IMR-90 (cell line): ENCODE data around the gene FAAP24. TPM values are rescaled to one million over a fixed set of nuclear protein-coding genes. Genes with fewer than 3 reads are reported as not detected.
"Not testable (repeated sequence)": the region's sequence is repeated elsewhere in the genome, so short reads cannot be mapped to it uniquely, and the experiment has no call there.

Experiments used
- ATAC-seq: fragments of 200-7000 bp; cut with Tn5 transposase; 2 replicates; pipeline ENCODE4 v1.9.1; 2020; ENCODE audit warnings: low read depth, mild to moderate bottlenecking, moderate library complexity
- BruUV-seq: library from RNA; stranded (reverse); fragments of 400-500 nt; replicated peaks from 2 replicates; lab custom pipeline; 2021; lab: Mats Ljungman, UMichigan
- CTCF ChIA-PET: fragments of 300-600 bp; formaldehyde crosslinking; extraction: SDS; loops from one replicate; lab custom pipeline; 2021; ENCODE audit warnings: antibody characterized with exemption; lab: Yijun Ruan, JAX
- POLR2A ChIA-PET: fragments of 300-600 bp; sonication (Branson Sonifier 250); formaldehyde crosslinking; loops from one replicate; lab custom pipeline; 2022; ENCODE audit warnings: antibody characterized with exemption; ENCODE audit not compliant: unreplicated experiment; lab: Charles Lee
- DNase-seq: peaks from one replicate; pipeline ENCODE4 v3.0.0; 2013
- H2AFZ ChIP-seq: replicated peaks from 2 replicates; pipeline ENCODE3; 2013; ENCODE audit warnings: low read length, mild to moderate bottlenecking; ENCODE audit not compliant: poor library complexity
- H2AK5ac ChIP-seq: 2 replicates; pipeline ENCODE4 v1.6.1; 2013; ENCODE audit warnings: low read depth, low read length, inconsistent platforms
- H2AK9ac ChIP-seq: replicated peaks from 2 replicates; pipeline ENCODE3; 2013; ENCODE audit warnings: mild to moderate bottlenecking, low read depth, low read length, moderate library complexity; ENCODE audit not compliant: poor library complexity
- H2BK120ac ChIP-seq: 2 replicates; pipeline ENCODE4 v1.6.1; 2013; ENCODE audit warnings: low read depth, low read length, inconsistent platforms
- H2BK15ac ChIP-seq: 3 replicates; pipeline ENCODE4 v1.6.1; 2013; ENCODE audit warnings: low read depth, low read length, inconsistent platforms
- H2BK20ac ChIP-seq: 2 replicates; pipeline ENCODE4 v1.6.1; 2013; ENCODE audit warnings: low read depth, mild to moderate bottlenecking, inconsistent platforms, low read length, moderate library complexity
- H2BK5ac ChIP-seq: 2 replicates; pipeline ENCODE4 v1.6.1; 2013; ENCODE audit warnings: mild to moderate bottlenecking, low read depth, low read length, inconsistent platforms; ENCODE audit not compliant: poor library complexity, severe bottlenecking
- H3K14ac ChIP-seq: replicated peaks from 2 replicates; pipeline ENCODE4 v1.6.1; 2013; ENCODE audit warnings: low read depth, low read length, inconsistent platforms
- H3K18ac ChIP-seq: 2 replicates; pipeline ENCODE4 v1.6.1; 2013; ENCODE audit warnings: low read depth, low read length, control low read depth
- H3K23ac ChIP-seq: 2 replicates; pipeline ENCODE4 v1.6.1; 2013; ENCODE audit warnings: low read depth, low read length, inconsistent platforms
- H3K27ac ChIP-seq: 2 replicates; pipeline ENCODE4 v1.5.1; 2013; ENCODE audit warnings: mild to moderate bottlenecking, control low read depth, low read length; ENCODE audit not compliant: insufficient read depth
- H3K27me3 ChIP-seq: 2 replicates; pipeline ENCODE4 v1.6.1; 2013; ENCODE audit warnings: low read length; ENCODE audit not compliant: control insufficient read depth, insufficient read depth
- H3K36me3 ChIP-seq: 2 replicates; pipeline ENCODE4 v1.6.1; 2013; ENCODE audit warnings: low read length, mixed read lengths; ENCODE audit not compliant: control insufficient read depth, insufficient read depth
- H3K4ac ChIP-seq: 2 replicates; pipeline ENCODE4 v1.6.1; 2013; ENCODE audit warnings: low read depth, low read length, inconsistent platforms
- H3K4me1 ChIP-seq: 2 replicates; pipeline ENCODE4 v1.6.1; 2013; ENCODE audit warnings: low read length, mixed read lengths; ENCODE audit not compliant: control insufficient read depth, insufficient read depth
- H3K4me2 ChIP-seq: 2 replicates; pipeline ENCODE4 v1.6.1; 2013; ENCODE audit warnings: low read depth, mild to moderate bottlenecking, control low read depth, low read length, moderate library complexity
- H3K4me3 ChIP-seq: 2 replicates; pipeline ENCODE4 v1.5.1; 2013; ENCODE audit warnings: low read depth, mild to moderate bottlenecking, control low read depth, low read length, moderate library complexity; ENCODE audit not compliant: insufficient read depth
- H3K56ac ChIP-seq: 2 replicates; pipeline ENCODE4 v1.6.1; 2013; ENCODE audit warnings: low read length, inconsistent platforms; ENCODE audit not compliant: insufficient read depth; ENCODE audit errors: extremely low read depth
- H3K79me1 ChIP-seq, 2 experiments: 2 replicates each; pipeline ENCODE4 v1.6.1; 2013; ENCODE audit warnings: low read length in 2 of 2, inconsistent platforms in 1 of 2, low read depth in 1 of 2
- H3K9ac ChIP-seq: 2 replicates; pipeline ENCODE4 v1.6.1; 2013; ENCODE audit warnings: low read depth, low read length, control low read depth
- H3K9me1 ChIP-seq: 2 replicates; pipeline ENCODE4 v1.6.1; 2013; ENCODE audit warnings: low read length, inconsistent platforms; ENCODE audit not compliant: insufficient read depth
- H3K9me3 ChIP-seq: 2 replicates; pipeline ENCODE4 v1.6.1; 2013; ENCODE audit warnings: low read length; ENCODE audit not compliant: control insufficient read depth, insufficient read depth
- H4K20me1 ChIP-seq: 2 replicates; pipeline ENCODE4 v1.6.1; 2013; ENCODE audit warnings: low read length, inconsistent platforms; ENCODE audit not compliant: insufficient read depth
- H4K5ac ChIP-seq: 2 replicates; pipeline ENCODE4 v1.6.1; 2013; ENCODE audit warnings: mild to moderate bottlenecking, low read depth, low read length, control low read depth
- H4K8ac ChIP-seq, 2 experiments: 2 replicates each; pipeline ENCODE4 v1.6.1; 2013; ENCODE audit warnings: low read depth in 2 of 2, low read length in 2 of 2, control low read depth in 1 of 2, inconsistent platforms in 1 of 2
- H4K91ac ChIP-seq: 2 replicates; pipeline ENCODE4 v1.6.1; 2013; ENCODE audit warnings: low read depth, low read length, inconsistent platforms; ENCODE audit not compliant: insufficient read depth
- MAZ ChIP-seq: IDR thresholded peaks from 2 replicates; pipeline ENCODE4 v1.6.1; 2012; ENCODE audit warnings: low read depth, mild to moderate bottlenecking, low read length, improper control_type of control experiment, moderate library complexity, borderline replicate concordance
- WGBS, 2 experiments: methylation state at CpG; one replicate each; pipeline versions ENCODE4 v1.1.5 to v1.1.7; 2013; ENCODE audit warnings: missing lambda C conversion rate in 2 of 2; ENCODE audit not compliant: insufficient read length in 1 of 2; ENCODE audit errors: extremely low coverage in 2 of 2; 5-methylcytosine and 5-hydroxymethylcytosine counted together
- dilution Hi-C: fragments of 300-500 bp; cut with HindIII; formaldehyde crosslinking; loops from one replicate; pipeline ENCODE4 v1.14.3; 2018; ENCODE audit warnings: low sequenced_read_pairs; ENCODE audit not compliant: unreplicated experiment
- in situ Hi-C: fragments of 300-500 bp; cut with MboI; formaldehyde crosslinking; loops from 3 replicates; pipeline ENCODE4 v1.14.3; 2019; ENCODE audit warnings: low sequenced_read_pairs, inconsistent platforms, mixed read lengths
- intact Hi-C: fragments of 100-400 bp; cut with micrococcal nuclease; formaldehyde crosslinking; loops from 2 replicates; pipeline ENCODE4 v1.10.0; 2022
- polyA plus RNA-seq, 3 experiments: library from polyadenylated mRNA; depleted of rRNA; stranded (reverse); fragments of >200 nt; gene quantifications; 2 replicates each; pipeline ENCODE4 v1.2.3, GENCODE V29; 2012; ENCODE audit warnings: low replicate concordance in 1 of 3
- total RNA-seq: library from RNA; depleted of rRNA; stranded (reverse); fragments of >200 nt; gene quantifications from 2 replicates; pipeline ENCODE4 v1.2.3, GENCODE V29; 2012

FAAP24 gene
- total and polyA plus RNA-seq, 2 of the 4 experiments (the other 2 are of a cell fraction) = 2.2 to 2.3 TPM

- Histone ChIP-seq H2BK120ac (no peak overlapping the region), H3K9me3 (no peaks in the 10 kb centered on the region), H4K20me1 (no peaks in the 10 kb centered on the region), H3K14ac (no peak overlapping the region), H3K79me1 (no peaks in the 10 kb centered on the region), H3K4me2 (no peak overlapping the region), H4K91ac (no peak overlapping the region), H2BK20ac (no peak overlapping the region), H2AK5ac (no peak overlapping the region), H3K27me3 (no peaks in the 10 kb centered on the region), H3K9me1 (no peaks in the 10 kb centered on the region), H2BK15ac (no peak overlapping the region), H3K4ac (no peak overlapping the region), H3K4me3 (no peak overlapping the region), H2AK9ac (no peak overlapping the region), H3K36me3 (0 out of 2 replicates have a peak, but pooled peaks cover 3% of the 10 kb centered on the region), H3K56ac (no peak overlapping the region), H2AFZ (no peak overlapping the region), H3K18ac (no peak overlapping the region), H2BK5ac (no peak overlapping the region), H3K23ac (no peak overlapping the region), H3K4me1 (no peaks in the 10 kb centered on the region), H3K27ac (no peak overlapping the region), H4K8ac (no peak overlapping the region), H3K9ac (no peak overlapping the region), H4K5ac (no peak overlapping the region)
- dilution Hi-C loops = no loop called here
- intact Hi-C loops = no loop called here
- WGBS, 2 experiments = no CpG with 5 or more reads among the region's 4 CpGs
- no peak for TF ChIP-seq MAZ
- in situ Hi-C loops = no loop called here
- BruUV-seq = no TSS peak
- ATAC-seq (no peak), DNase-seq (no peak)
- ChIA-PET CTCF (interaction anchor here (0.7 kb wide), 1 partner anchor 19 kb away, joined by 3 read pairs; no protein-coding TSS in a partner anchor), POLR2A (no interaction called here)
These were observed 28.9 kb downstream of the FAAP24 start for GRCh38 chr19:33000910-33001309.

GRCh38 chr19:33002126-33002865, 30.3 kb downstream of the FAAP24 start:
- H3K4me3 ChIP-seq, H3K9me3 ChIP-seq, H3K14ac ChIP-seq, H3K27ac ChIP-seq, H2BK20ac ChIP-seq, H4K5ac ChIP-seq, ATAC-seq, in situ Hi-C loops, intact Hi-C loops, H3K9me1 ChIP-seq, H3K18ac ChIP-seq, H3K9ac ChIP-seq, H4K91ac ChIP-seq, H2AK5ac ChIP-seq, H3K4ac ChIP-seq, H2BK15ac ChIP-seq, H3K4me2 ChIP-seq, H3K56ac ChIP-seq, H2AK9ac ChIP-seq, H2AFZ ChIP-seq, H4K20me1 ChIP-seq, H3K23ac ChIP-seq, H2BK120ac ChIP-seq, POLR2A ChIA-PET, H3K36me3 ChIP-seq, H4K8ac ChIP-seq, H3K27me3 ChIP-seq, H3K4me1 ChIP-seq, BruUV-seq, dilution Hi-C loops, H2BK5ac ChIP-seq, DNase-seq, H3K79me1 ChIP-seq: not testable (repeated sequence)
- CTCF ChIA-PET = interaction anchor here (0.6 kb wide), 1 partner anchor 1315 kb away, joined by 3 read pairs; no protein-coding TSS in a partner anchor
- 100% methylated on average over 1 of the region's 15 CpGs; no CpG with 5 or more reads in 1 of the 2 experiments for WGBS, 2 experiments
